ENCODE results near the gene CPNE8. TPM values are rescaled to one million over a fixed set of nuclear protein-coding genes. Genes with fewer than 3 reads are reported as not detected.
A peak's percentile ranks its signal among the peaks of the same experiment; 100 is the strongest.

CPNE8 gene
- total RNA-seq, 1 experiment from 2014 or later: 13.5 TPM

DNA sequence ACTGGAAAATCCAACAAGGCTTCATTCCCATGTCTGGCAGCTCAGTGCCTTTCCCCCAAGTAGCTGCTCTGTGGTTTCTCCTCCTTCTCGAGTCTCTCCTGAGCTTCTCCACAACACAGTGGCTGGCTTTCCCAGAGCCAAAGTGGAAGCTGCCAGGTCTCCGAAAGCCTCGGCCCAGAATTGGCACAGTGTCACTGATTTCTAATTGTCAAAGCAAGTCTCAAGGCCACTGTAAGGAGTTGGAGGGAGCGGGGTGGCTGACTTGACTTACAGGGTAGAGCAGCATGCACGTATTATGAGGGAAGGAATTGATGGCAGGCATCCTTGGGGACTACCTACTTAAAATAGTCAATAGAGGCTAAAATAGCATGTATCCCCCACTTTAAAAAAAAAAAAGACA, 6.7 kb upstream of the CPNE8 start:
- intact Hi-C loops (cut with micrococcal nuclease; ENCODE audit: unreplicated experiment): no loop called here
- no peak for DNase-seq
- TF ChIP-seq, protein P1, sequence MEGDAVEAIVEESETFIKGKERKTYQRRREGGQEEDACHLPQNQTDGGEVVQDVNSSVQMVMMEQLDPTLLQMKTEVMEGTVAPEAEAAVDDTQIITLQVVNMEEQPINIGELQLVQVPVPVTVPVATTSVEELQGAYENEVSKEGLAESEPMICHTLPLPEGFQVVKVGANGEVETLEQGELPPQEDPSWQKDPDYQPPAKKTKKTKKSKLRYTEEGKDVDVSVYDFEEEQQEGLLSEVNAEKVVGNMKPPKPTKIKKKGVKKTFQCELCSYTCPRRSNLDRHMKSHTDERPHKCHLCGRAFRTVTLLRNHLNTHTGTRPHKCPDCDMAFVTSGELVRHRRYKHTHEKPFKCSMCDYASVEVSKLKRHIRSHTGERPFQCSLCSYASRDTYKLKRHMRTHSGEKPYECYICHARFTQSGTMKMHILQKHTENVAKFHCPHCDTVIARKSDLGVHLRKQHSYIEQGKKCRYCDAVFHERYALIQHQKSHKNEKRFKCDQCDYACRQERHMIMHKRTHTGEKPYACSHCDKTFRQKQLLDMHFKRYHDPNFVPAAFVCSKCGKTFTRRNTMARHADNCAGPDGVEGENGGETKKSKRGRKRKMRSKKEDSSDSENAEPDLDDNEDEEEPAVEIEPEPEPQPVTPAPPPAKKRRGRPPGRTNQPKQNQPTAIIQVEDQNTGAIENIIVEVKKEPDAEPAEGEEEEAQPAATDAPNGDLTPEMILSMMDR (IDR thresholded peaks at IDR 0.05; ENCODE audit: insufficient read depth in 1 of 2, low read depth in 1 of 2, low read length in 1 of 2, severe bottlenecking in 1 of 2, unreplicated experiment in 1 of 2): no peak
- H3K27ac Mint-ChIP-seq (ENCODE audit: unreplicated experiment): no peak overlapping the region
- H3K4me1 Mint-ChIP-seq (ENCODE audit: low read depth, unreplicated experiment): peaks cover 3% of the 10 kb centered on the region
- H3K36me3 Mint-ChIP-seq (ENCODE audit: insufficient read depth, unreplicated experiment): no peaks in the 10 kb centered on the region
- Histone ChIP-seq H3K4me3 (ENCODE audit: low read depth, low read length) (no peak overlapping the region), H3K4me1 (0 out of 2 replicates have a peak, but pooled peaks cover 2% of the 10 kb centered on the region), H3K9me3 (no peaks in the 10 kb centered on the region), H3K36me3 (ENCODE audit: control insufficient read depth, insufficient read depth, low read length) (no peaks in the 10 kb centered on the region), H3K27me3 (replicated peaks; ENCODE audit: control insufficient read depth, insufficient read depth, low read length) (no peaks in the 10 kb centered on the region)
- ChIA-PET POLR2A (no interaction called here), CTCF (no interaction called here)
- no peaks in the 10 kb centered on the region for H3K9me3 Mint-ChIP-seq (ENCODE audit: unreplicated experiment)
- no peak overlapping the region for H3K4me3 Mint-ChIP-seq (ENCODE audit: unreplicated experiment)
- H3K27me3 Mint-ChIP-seq (ENCODE audit: insufficient read depth, unreplicated experiment): peaks cover 6% of the 10 kb centered on the region
- no TSS peak for BruUV-seq (replicated peaks)

DNA sequence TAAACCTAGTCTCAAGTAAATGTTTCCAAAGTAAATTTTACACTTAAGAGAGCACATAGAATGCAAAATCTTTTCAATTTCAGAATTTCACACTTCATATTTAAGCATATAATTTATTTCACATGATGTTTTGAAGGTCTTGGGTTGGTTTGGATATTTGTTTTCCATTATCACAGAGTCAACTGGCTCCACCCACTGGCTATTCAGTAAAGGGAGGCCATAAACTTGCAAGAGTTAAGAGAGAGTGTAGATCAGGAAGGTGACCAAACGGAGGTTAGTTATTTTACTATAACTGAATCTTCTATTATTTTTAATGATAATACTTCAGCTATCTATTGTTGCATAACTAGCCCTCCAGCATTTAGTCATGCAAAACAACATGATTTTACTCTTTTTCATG, 6.2 kb upstream of the CPNE8 start:
- Histone ChIP-seq H3K36me3 (ENCODE audit: control insufficient read depth, insufficient read depth, low read length) (no peaks in the 10 kb centered on the region), H3K4me1 (0 out of 2 replicates have a peak, but pooled peaks cover 4% of the 10 kb centered on the region), H3K9me3 (no peaks in the 10 kb centered on the region), H3K4me3 (ENCODE audit: low read depth, low read length) (no peak overlapping the region), H3K27me3 (replicated peaks; ENCODE audit: control insufficient read depth, insufficient read depth, low read length) (no peaks in the 10 kb centered on the region)
- peaks cover 6% of the 10 kb centered on the region for H3K27me3 Mint-ChIP-seq (ENCODE audit: insufficient read depth, unreplicated experiment)
- intact Hi-C loops (cut with micrococcal nuclease; ENCODE audit: unreplicated experiment): loop anchor here (1.0 kb wide), 1 partner anchor 247 kb away; no protein-coding TSS in a partner anchor
- H3K9me3 Mint-ChIP-seq (ENCODE audit: unreplicated experiment): no peaks in the 10 kb centered on the region
- no peak overlapping the region for H3K4me3 Mint-ChIP-seq (ENCODE audit: unreplicated experiment)
- peaks cover 5% of the 10 kb centered on the region for H3K4me1 Mint-ChIP-seq (ENCODE audit: low read depth, unreplicated experiment)
- H3K36me3 Mint-ChIP-seq (ENCODE audit: insufficient read depth, unreplicated experiment): no peaks in the 10 kb centered on the region
- no peak for DNase-seq
- TF ChIP-seq, protein P1 (IDR thresholded peaks at IDR 0.05; ENCODE audit: insufficient read depth in 1 of 2, low read depth in 1 of 2, low read length in 1 of 2, severe bottlenecking in 1 of 2, unreplicated experiment in 1 of 2): peak in 1 of 2 experiments; percentile 38
- POLR2A ChIA-PET: no interaction called here
- H3K27ac Mint-ChIP-seq (ENCODE audit: unreplicated experiment): no peak overlapping the region
- no TSS peak for BruUV-seq (replicated peaks)
- CTCF ChIA-PET: interaction anchor here (2.0 kb wide), 1 partner anchor 10 kb away, joined by 5 read pairs; no protein-coding TSS in a partner anchor

DNA sequence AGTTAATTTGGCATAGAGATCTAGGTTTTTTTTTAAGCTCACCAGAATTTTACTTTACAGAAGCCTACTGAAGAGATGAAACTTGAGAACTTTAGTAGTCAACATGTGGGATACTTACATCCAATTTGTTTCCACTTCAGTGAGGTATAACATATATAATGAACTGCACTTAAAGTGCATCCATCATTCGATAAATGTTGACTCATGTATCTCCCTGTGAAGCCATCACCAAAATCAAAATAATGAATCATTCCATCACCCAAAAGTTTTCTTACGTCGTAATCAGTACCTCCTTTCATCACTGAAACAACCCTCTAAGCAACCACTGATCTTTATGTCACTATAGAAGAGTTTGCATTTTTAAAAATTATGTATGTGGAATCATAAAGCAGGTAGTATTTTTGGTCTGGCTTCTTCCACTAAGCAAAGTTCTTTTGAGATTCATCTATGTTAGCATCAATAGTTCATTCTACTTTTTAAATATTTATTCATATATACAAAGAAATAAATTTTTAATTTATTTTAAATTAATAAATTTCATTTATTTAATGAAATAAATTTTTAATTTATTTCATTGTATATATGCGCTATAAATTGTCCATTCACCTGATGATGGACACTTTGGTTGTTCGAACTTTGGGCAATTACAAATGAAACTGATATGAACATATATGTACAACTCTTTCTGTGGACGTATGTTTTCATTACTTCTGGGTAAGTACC, 2.0 kb upstream of the CPNE8 start:
- Histone ChIP-seq H3K9me3 (no peaks in the 10 kb centered on the region), H3K36me3 (ENCODE audit: control insufficient read depth, insufficient read depth, low read length) (no peaks in the 10 kb centered on the region), H3K27me3 (replicated peaks; ENCODE audit: control insufficient read depth, insufficient read depth, low read length) (no peaks in the 10 kb centered on the region), H3K4me3 (ENCODE audit: low read depth, low read length) (peak overlapping the region; percentile 94), H3K4me1 (0 out of 2 replicates have a peak, but pooled peaks cover 4% of the 10 kb centered on the region)
- BruUV-seq (replicated peaks): no TSS peak
- Mint-ChIP-seq H3K4me3 (ENCODE audit: unreplicated experiment) (peak overlapping the region; percentile 98), H3K27me3 (ENCODE audit: insufficient read depth, unreplicated experiment) (peaks cover under 1% of the 10 kb centered on the region), H3K36me3 (ENCODE audit: insufficient read depth, unreplicated experiment) (peaks cover 12% of the 10 kb centered on the region), H3K9me3 (ENCODE audit: unreplicated experiment) (no peaks in the 10 kb centered on the region), H3K4me1 (ENCODE audit: low read depth, unreplicated experiment) (peaks cover 5% of the 10 kb centered on the region), H3K27ac (ENCODE audit: unreplicated experiment) (peak overlapping the region; percentile 93)
- ChIA-PET POLR2A (no interaction called here), CTCF (interaction anchor here (0.7 to 4.3 kb wide), 10 partner anchors 12 to 434 kb away, joined by 3 to 36 read pairs (median 10); no protein-coding TSS in a partner anchor)
- TF ChIP-seq, protein P1 (IDR thresholded peaks at IDR 0.05; ENCODE audit: insufficient read depth in 1 of 2, low read depth in 1 of 2, low read length in 1 of 2, severe bottlenecking in 1 of 2, unreplicated experiment in 1 of 2): no peak
- intact Hi-C loops (cut with micrococcal nuclease; ENCODE audit: unreplicated experiment): loop anchor here (5.0 to 10.0 kb wide), 4 partner anchors 85 to 330 kb away; no protein-coding TSS in a partner anchor
- no peak for DNase-seq
